IMR-90 (cell line): ENCODE measurements around the gene SERPINB1. TPM values are rescaled to one million over a fixed set of nuclear protein-coding genes. Genes with fewer than 3 reads are reported as not detected.

Experiments used
- ATAC-seq: fragments of 200-7000 bp; cut with Tn5 transposase; 2 replicates; pipeline ENCODE4 v1.9.1; 2020; ENCODE audit warnings: low read depth, mild to moderate bottlenecking, moderate library complexity
- Bru-seq: library from RNA; stranded (reverse); fragments of 400-500 nt; gene quantifications from one replicate; lab custom pipeline; 2021; lab: Mats Ljungman, UMichigan
- BruChase-seq, 2 experiments: library from RNA; stranded (reverse); fragments of 400-500 nt; gene quantifications; one replicate each; lab custom pipeline; 2021; lab: Mats Ljungman, UMichigan
- BruUV-seq: library from RNA; stranded (reverse); fragments of 400-500 nt; replicated peaks from 2 replicates; lab custom pipeline; 2021; lab: Mats Ljungman, UMichigan
- CTCF ChIA-PET: fragments of 300-600 bp; formaldehyde crosslinking; extraction: SDS; loops from one replicate; lab custom pipeline; 2021; ENCODE audit warnings: antibody characterized with exemption; lab: Yijun Ruan, JAX
- POLR2A ChIA-PET: fragments of 300-600 bp; sonication (Branson Sonifier 250); formaldehyde crosslinking; loops from one replicate; lab custom pipeline; 2022; ENCODE audit warnings: antibody characterized with exemption; ENCODE audit not compliant: unreplicated experiment; lab: Charles Lee
- DNase-seq: peaks from one replicate; pipeline ENCODE4 v3.0.0; 2013
- H2AFZ ChIP-seq: replicated peaks from 2 replicates; pipeline ENCODE3; 2013; ENCODE audit warnings: low read length, mild to moderate bottlenecking; ENCODE audit not compliant: poor library complexity
- H2AK5ac ChIP-seq: 2 replicates; pipeline ENCODE4 v1.6.1; 2013; ENCODE audit warnings: low read depth, low read length, inconsistent platforms
- H2AK9ac ChIP-seq: replicated peaks from 2 replicates; pipeline ENCODE3; 2013; ENCODE audit warnings: mild to moderate bottlenecking, low read depth, low read length, moderate library complexity; ENCODE audit not compliant: poor library complexity
- H2BK120ac ChIP-seq: 2 replicates; pipeline ENCODE4 v1.6.1; 2013; ENCODE audit warnings: low read depth, low read length, inconsistent platforms
- H2BK15ac ChIP-seq: 3 replicates; pipeline ENCODE4 v1.6.1; 2013; ENCODE audit warnings: low read depth, low read length, inconsistent platforms
- H2BK20ac ChIP-seq: 2 replicates; pipeline ENCODE4 v1.6.1; 2013; ENCODE audit warnings: low read depth, mild to moderate bottlenecking, inconsistent platforms, low read length, moderate library complexity
- H2BK5ac ChIP-seq: 2 replicates; pipeline ENCODE4 v1.6.1; 2013; ENCODE audit warnings: mild to moderate bottlenecking, low read depth, low read length, inconsistent platforms; ENCODE audit not compliant: poor library complexity, severe bottlenecking
- H3K14ac ChIP-seq: replicated peaks from 2 replicates; pipeline ENCODE4 v1.6.1; 2013; ENCODE audit warnings: low read depth, low read length, inconsistent platforms
- H3K18ac ChIP-seq: 2 replicates; pipeline ENCODE4 v1.6.1; 2013; ENCODE audit warnings: low read depth, low read length, control low read depth
- H3K23ac ChIP-seq: 2 replicates; pipeline ENCODE4 v1.6.1; 2013; ENCODE audit warnings: low read depth, low read length, inconsistent platforms
- H3K27ac ChIP-seq: 2 replicates; pipeline ENCODE4 v1.5.1; 2013; ENCODE audit warnings: mild to moderate bottlenecking, control low read depth, low read length; ENCODE audit not compliant: insufficient read depth
- H3K27me3 ChIP-seq: 2 replicates; pipeline ENCODE4 v1.6.1; 2013; ENCODE audit warnings: low read length; ENCODE audit not compliant: control insufficient read depth, insufficient read depth
- H3K36me3 ChIP-seq: 2 replicates; pipeline ENCODE4 v1.6.1; 2013; ENCODE audit warnings: low read length, mixed read lengths; ENCODE audit not compliant: control insufficient read depth, insufficient read depth
- H3K4ac ChIP-seq: 2 replicates; pipeline ENCODE4 v1.6.1; 2013; ENCODE audit warnings: low read depth, low read length, inconsistent platforms
- H3K4me1 ChIP-seq: 2 replicates; pipeline ENCODE4 v1.6.1; 2013; ENCODE audit warnings: low read length, mixed read lengths; ENCODE audit not compliant: control insufficient read depth, insufficient read depth
- H3K4me2 ChIP-seq: 2 replicates; pipeline ENCODE4 v1.6.1; 2013; ENCODE audit warnings: low read depth, mild to moderate bottlenecking, control low read depth, low read length, moderate library complexity
- H3K4me3 ChIP-seq: 2 replicates; pipeline ENCODE4 v1.5.1; 2013; ENCODE audit warnings: low read depth, mild to moderate bottlenecking, control low read depth, low read length, moderate library complexity; ENCODE audit not compliant: insufficient read depth
- H3K56ac ChIP-seq: 2 replicates; pipeline ENCODE4 v1.6.1; 2013; ENCODE audit warnings: low read length, inconsistent platforms; ENCODE audit not compliant: insufficient read depth; ENCODE audit errors: extremely low read depth
- H3K79me1 ChIP-seq, 2 experiments: 2 replicates each; pipeline ENCODE4 v1.6.1; 2013; ENCODE audit warnings: low read length in 2 of 2, inconsistent platforms in 1 of 2, low read depth in 1 of 2
- H3K9ac ChIP-seq: 2 replicates; pipeline ENCODE4 v1.6.1; 2013; ENCODE audit warnings: low read depth, low read length, control low read depth
- H3K9me1 ChIP-seq: 2 replicates; pipeline ENCODE4 v1.6.1; 2013; ENCODE audit warnings: low read length, inconsistent platforms; ENCODE audit not compliant: insufficient read depth
- H3K9me3 ChIP-seq: 2 replicates; pipeline ENCODE4 v1.6.1; 2013; ENCODE audit warnings: low read length; ENCODE audit not compliant: control insufficient read depth, insufficient read depth
- H4K20me1 ChIP-seq: 2 replicates; pipeline ENCODE4 v1.6.1; 2013; ENCODE audit warnings: low read length, inconsistent platforms; ENCODE audit not compliant: insufficient read depth
- H4K5ac ChIP-seq: 2 replicates; pipeline ENCODE4 v1.6.1; 2013; ENCODE audit warnings: mild to moderate bottlenecking, low read depth, low read length, control low read depth
- H4K8ac ChIP-seq, 2 experiments: 2 replicates each; pipeline ENCODE4 v1.6.1; 2013; ENCODE audit warnings: low read depth in 2 of 2, low read length in 2 of 2, control low read depth in 1 of 2, inconsistent platforms in 1 of 2
- H4K91ac ChIP-seq: 2 replicates; pipeline ENCODE4 v1.6.1; 2013; ENCODE audit warnings: low read depth, low read length, inconsistent platforms; ENCODE audit not compliant: insufficient read depth
- BHLHE40 ChIP-seq: fragments of 150-350 bp; IDR thresholded peaks from 2 replicates; pipeline ENCODE4 v1.6.1; 2016; ENCODE audit warnings: mild to moderate bottlenecking, low read depth, low read length
- CEBPB ChIP-seq: IDR thresholded peaks from 2 replicates; pipeline ENCODE4 v1.6.1; 2012; ENCODE audit warnings: low read depth, low read length, improper control_type of control experiment
- FOS ChIP-seq: fragments of 150-350 bp; IDR thresholded peaks from 2 replicates; pipeline ENCODE4 v1.6.1; 2016; ENCODE audit warnings: low read depth, low read length
- MAZ ChIP-seq: IDR thresholded peaks from 2 replicates; pipeline ENCODE4 v1.6.1; 2012; ENCODE audit warnings: low read depth, mild to moderate bottlenecking, low read length, improper control_type of control experiment, moderate library complexity, borderline replicate concordance
- MXI1 ChIP-seq: IDR thresholded peaks from 2 replicates; pipeline ENCODE4 v1.6.1; 2012; ENCODE audit warnings: low read depth, mild to moderate bottlenecking, low read length, moderate library complexity, borderline replicate concordance
- NFE2L2 ChIP-seq: fragments of 150-350 bp; IDR thresholded peaks from 2 replicates; pipeline ENCODE4 v1.6.1; 2016; ENCODE audit warnings: low read depth, mild to moderate bottlenecking, low read length
- POLR2A ChIP-seq: IDR thresholded peaks from 2 replicates; pipeline ENCODE4 v1.6.1; 2012; ENCODE audit warnings: mild to moderate bottlenecking, low read depth, low read length
- RAD21 ChIP-seq: IDR thresholded peaks from 2 replicates; pipeline ENCODE4 v1.6.1; 2012; ENCODE audit warnings: low read length, improper control_type of control experiment
- RCOR1 ChIP-seq: IDR thresholded peaks from 2 replicates; pipeline ENCODE4 v1.6.1; 2012; ENCODE audit warnings: mild to moderate bottlenecking, low read length, improper control_type of control experiment; ENCODE audit not compliant: insufficient replicate concordance
- SMC3 ChIP-seq: fragments of 150-350 bp; IDR thresholded peaks from 2 replicates; pipeline ENCODE4 v1.6.1; 2016; ENCODE audit warnings: low read depth, mild to moderate bottlenecking, antibody characterized with exemption, low read length, moderate library complexity
- WGBS, 2 experiments: methylation state at CpG; one replicate each; pipeline versions ENCODE4 v1.1.5 to v1.1.7; 2013; ENCODE audit warnings: missing lambda C conversion rate in 2 of 2; ENCODE audit not compliant: insufficient read length in 1 of 2; ENCODE audit errors: extremely low coverage in 2 of 2; 5-methylcytosine and 5-hydroxymethylcytosine counted together
- dilution Hi-C: fragments of 300-500 bp; cut with HindIII; formaldehyde crosslinking; loops from one replicate; pipeline ENCODE4 v1.14.3; 2018; ENCODE audit warnings: low sequenced_read_pairs; ENCODE audit not compliant: unreplicated experiment
- in situ Hi-C: fragments of 300-500 bp; cut with MboI; formaldehyde crosslinking; loops from 3 replicates; pipeline ENCODE4 v1.14.3; 2019; ENCODE audit warnings: low sequenced_read_pairs, inconsistent platforms, mixed read lengths
- intact Hi-C: fragments of 100-400 bp; cut with micrococcal nuclease; formaldehyde crosslinking; loops from 2 replicates; pipeline ENCODE4 v1.10.0; 2022
- long read RNA-seq: library from polyadenylated mRNA; unstranded; transcript quantifications from one replicate; pipeline ENCODE4 v2.0.0, GENCODE V29; 2021; ENCODE audit not compliant: unreplicated experiment
- polyA plus RNA-seq, 3 experiments: library from polyadenylated mRNA; depleted of rRNA; stranded (reverse); fragments of >200 nt; gene quantifications; 2 replicates each; pipeline ENCODE4 v1.2.3, GENCODE V29; 2012; ENCODE audit warnings: low replicate concordance in 1 of 3
- total RNA-seq: library from RNA; depleted of rRNA; stranded (reverse); fragments of >200 nt; gene quantifications from 2 replicates; pipeline ENCODE4 v1.2.3, GENCODE V29; 2012; rRNA removed
- TF ChIP-seq, protein P1 (sequence below): fragments of 150-350 bp; IDR thresholded peaks from 2 replicates; pipeline ENCODE4 v1.6.1; 2017; ENCODE audit warnings: mild to moderate bottlenecking, antibody characterized with exemption, low read length, low read depth

Gene SERPINB1
- total RNA-seq = 6.1 TPM in 2 replicates
- 7.0 and 9.1 TPM in 2 replicates for polyA plus RNA-seq (2012; rRNA removed)
- polyA plus RNA-seq (2012; cell fraction: cytosol; rRNA removed) = 2.8 and 2.9 TPM in 2 replicates
- polyA plus RNA-seq (2012; cell fraction: nucleus; rRNA removed; ENCODE audit: low replicate concordance) = 1.4 and 6.8 TPM in 2 replicates
- percentile 70 among the genes with signal in this experiment for Bru-seq, nascent RNA
- percentile 66 among the genes with signal in this experiment for BruChase-seq, experiment 1, labeled RNA remaining after a 6-hour chase
- BruChase-seq, experiment 2, labeled RNA remaining after a 2-hour chase = percentile 56 among the genes with signal in this experiment
- long read RNA-seq, transcript SERPINB1-201 (7 exons, 2,619 nt) = major isoform, 36 of 41 reads
- long read RNA-seq, partial matches to known transcripts = 1 of 41 reads
- long read RNA-seq, other reads (novel, unspliced or antisense) = 4 of 41 reads

DNA sequence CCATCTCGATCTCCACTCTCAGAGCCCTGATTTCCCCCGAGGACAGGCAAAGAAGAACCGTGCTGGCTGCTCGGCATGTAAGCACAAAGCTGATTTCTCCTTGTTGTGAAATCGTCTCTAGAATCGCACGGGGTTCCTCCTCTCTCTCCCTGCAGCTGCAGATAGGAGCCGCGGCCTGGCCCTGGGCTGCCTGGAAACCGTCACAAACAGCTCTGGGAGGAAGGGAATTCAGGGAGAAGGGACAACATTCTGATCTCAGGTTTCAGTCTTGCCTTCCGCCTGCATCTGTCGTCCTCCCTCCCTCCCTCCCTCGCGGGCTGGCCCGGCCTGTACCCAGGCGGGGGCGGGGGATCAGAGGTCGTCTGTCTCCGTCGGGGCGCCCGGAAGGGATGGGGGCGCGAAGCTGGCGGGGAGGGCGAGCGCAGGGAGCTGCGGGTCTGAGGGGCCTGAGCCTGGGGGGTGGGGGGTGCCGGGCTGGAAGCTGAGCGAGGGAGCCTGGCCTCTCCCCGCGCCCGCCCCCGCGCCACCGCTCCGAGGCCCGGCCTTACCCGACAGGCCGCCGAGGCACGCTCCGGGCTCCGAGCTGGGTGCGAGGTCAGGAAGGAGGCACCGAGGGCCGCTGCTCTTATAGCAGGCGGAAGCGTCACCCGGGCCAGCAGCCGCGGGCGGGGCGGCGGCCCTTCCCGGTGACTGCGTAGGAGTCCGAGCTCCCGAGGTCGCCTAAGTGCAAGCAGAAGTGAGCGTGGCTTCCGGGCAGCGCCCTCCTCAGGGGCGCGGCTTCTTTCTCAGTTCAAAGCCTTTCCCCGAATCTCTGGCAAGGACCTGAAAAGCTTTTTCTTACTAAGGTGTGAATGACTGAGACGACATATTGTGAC, at the start of gene SERPINB1:
TSS of gene SERPINB1 (minus strand) at position 600 of the 875 bp plus-strand sequence. CDS start 1,277 bp downstream, outside the sequence.
- TF ChIP-seq SMC3 (peak; percentile 32; the same call in 1 of the 2 replicates), RCOR1 (peak; percentile 63), POLR2A (peak; percentile 79), CEBPB (peak; percentile 98), MXI1 (peak; percentile 63), NFE2L2 (no peak; the same call in 1 of the 2 replicates), FOS (no peak), BHLHE40 (peak; percentile 79), MAZ (peak; percentile 85), RAD21 (peak; percentile 16; the same call in 1 of the 2 replicates)
- TF ChIP-seq, protein P1, sequence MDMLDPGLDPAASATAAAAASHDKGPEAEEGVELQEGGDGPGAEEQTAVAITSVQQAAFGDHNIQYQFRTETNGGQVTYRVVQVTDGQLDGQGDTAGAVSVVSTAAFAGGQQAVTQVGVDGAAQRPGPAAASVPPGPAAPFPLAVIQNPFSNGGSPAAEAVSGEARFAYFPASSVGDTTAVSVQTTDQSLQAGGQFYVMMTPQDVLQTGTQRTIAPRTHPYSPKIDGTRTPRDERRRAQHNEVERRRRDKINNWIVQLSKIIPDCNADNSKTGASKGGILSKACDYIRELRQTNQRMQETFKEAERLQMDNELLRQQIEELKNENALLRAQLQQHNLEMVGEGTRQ = no peak
- Histone ChIP-seq H3K14ac (peak within 1 kb of the TSS; percentile 44), H4K20me1 (no peaks in the 10 kb centered on the region), H3K9me3 (no peaks in the 10 kb centered on the region), H3K4me3 (peak within 1 kb of the TSS; percentile 34), H3K18ac (peak within 1 kb of the TSS; percentile 85), H2AK5ac (peak within 1 kb of the TSS; percentile 83), H3K79me1 (peaks cover 16 to 27% of the 10 kb centered on the region in 2 experiments), H3K36me3 (peaks cover 6% of the 10 kb centered on the region), H3K56ac (peak within 1 kb of the TSS; percentile 57), H3K27ac (peak within 1 kb of the TSS; percentile 80), H3K9me1 (peaks cover 21% of the 10 kb centered on the region), H2BK15ac (peak within 1 kb of the TSS; percentile 51; the same call in 2 of the 3 replicates), H2BK20ac (peak within 1 kb of the TSS; percentile 75), H2BK5ac (peak within 1 kb of the TSS; percentile 72), H2AFZ (peak within 1 kb of the TSS; percentile 83), H4K91ac (peak within 1 kb of the TSS; percentile 86), H3K4ac (peak within 1 kb of the TSS; percentile 82), H4K5ac (peak within 1 kb of the TSS; percentile 72), H3K9ac (peak within 1 kb of the TSS; percentile 84), H3K4me1 (peaks cover 19% of the 10 kb centered on the region), H2BK120ac (peak within 1 kb of the TSS; percentile 92), H2AK9ac (peak within 1 kb of the TSS; percentile 84), H3K4me2 (peak within 1 kb of the TSS; percentile 71), H4K8ac (peak within 1 kb of the TSS; percentile 59 to 77), H3K23ac (peak within 1 kb of the TSS; percentile 81), H3K27me3 (no peaks in the 10 kb centered on the region)
- POLR2A ChIA-PET = interaction anchor here (0.6 to 1.5 kb wide), 7 partner anchors 9 to 148 kb away, joined by 3 to 12 read pairs (median 4); no protein-coding TSS in a partner anchor
- 0% methylated on average over 7 of the region's 67 CpGs; no CpG with 5 or more reads in 1 of the 2 experiments for WGBS, 2 experiments
- in situ Hi-C loops (loop anchor here (5.0 to 10.0 kb wide), 3 partner anchors 49 to 213 kb away; no protein-coding TSS in a partner anchor), intact Hi-C loops (loop anchor here (1.0 to 5.0 kb wide), 2 partner anchors 50 to 104 kb away; no protein-coding TSS in a partner anchor), dilution Hi-C loops (no loop called here)
- ATAC-seq (peak; percentile 92), DNase-seq (peak; percentile 97)
- no TSS peak for BruUV-seq
- CTCF ChIA-PET = interaction anchor here (0.6 to 1.9 kb wide), 5 partner anchors 20 to 111 kb away, joined by 3 to 14 read pairs (median 3); no protein-coding TSS in a partner anchor
